NCI-H2029 treated with DMSO at 0.1 percent for 48 hours (cell line): ENCODE measurements around the gene ATP9B.
"Not testable (repeated sequence)": the region's sequence is repeated elsewhere in the genome, so short reads cannot be mapped to it uniquely, and the experiment has no call there.

ENCODE experiments used
- DNase-seq: peaks from one replicate; lab custom pipeline; 2025; lab: John Stamatoyannopoulos, UW

Gene ATP9B

GRCh38 chr18:79071503-79072210, 2.5 kb downstream of the ATP9B start:
- no peak for DNase-seq

GRCh38 chr18:79072655-79073054, 3.5 kb downstream of the ATP9B start:
- not testable (repeated sequence) for DNase-seq

GRCh38 chr18:79077181-79077580, 8.0 kb downstream of the ATP9B start:
- DNase-seq = no peak

GRCh38 chr18:79078791-79079190, 9.6 kb downstream of the ATP9B start:
- not testable (repeated sequence) for DNase-seq

- no peak for DNase-seq
These were observed 23.7 kb downstream of the ATP9B start for GRCh38 chr18:79092874-79093273.

GRCh38 chr18:79093986-79094385, 24.8 kb downstream of the ATP9B start:
- DNase-seq = no peak

GRCh38 chr18:79095216-79095615, 26.0 kb downstream of the ATP9B start:
- no peak for DNase-seq

- DNase-seq = no peak
These were observed 31.8 kb downstream of the ATP9B start for GRCh38 chr18:79100944-79101343.

GRCh38 chr18:79102886-79103285, 33.7 kb downstream of the ATP9B start:
- DNase-seq = no peak

GRCh38 chr18:79104137-79104536, 34.9 kb downstream of the ATP9B start:
- DNase-seq = no peak

GRCh38 chr18:79105455-79105854, 36.3 kb downstream of the ATP9B start:
- no peak for DNase-seq

- no peak for DNase-seq
These were observed 36.9 kb downstream of the ATP9B start for GRCh38 chr18:79106084-79106483.

GRCh38 chr18:79107886-79108285, 38.7 kb downstream of the ATP9B start:
- no peak for DNase-seq

- DNase-seq = no peak
These were observed 39.5 kb downstream of the ATP9B start for GRCh38 chr18:79108549-79109215.

GRCh38 chr18:79111483-79111882, 42.3 kb downstream of the ATP9B start:
- no peak for DNase-seq

GRCh38 chr18:79117385-79117784, 48.2 kb downstream of the ATP9B start:
- no peak for DNase-seq

- DNase-seq = no peak
These were observed 48.6 kb downstream of the ATP9B start for GRCh38 chr18:79117788-79118187.

- no peak for DNase-seq
These were observed 49.6 kb downstream of the ATP9B start for GRCh38 chr18:79118797-79119196.

GRCh38 chr18:79121746-79122474, 52.7 kb downstream of the ATP9B start:
- no peak for DNase-seq

GRCh38 chr18:79123948-79124347, 54.8 kb downstream of the ATP9B start:
- no peak for DNase-seq

- DNase-seq = no peak
These were observed 59.9 kb downstream of the ATP9B start for GRCh38 chr18:79129120-79129519.

GRCh38 chr18:79133724-79134123, 64.5 kb downstream of the ATP9B start:
- no peak for DNase-seq

- DNase-seq = no peak
These were observed 66.7 kb downstream of the ATP9B start for GRCh38 chr18:79135924-79136323.
